ENCODE measurements around the gene IQCF6.
"Not testable (repeated sequence)": the region's sequence is repeated elsewhere in the genome, so short reads cannot be mapped to it uniquely, and the experiment has no call there.

The IQCF6 gene

DNA sequence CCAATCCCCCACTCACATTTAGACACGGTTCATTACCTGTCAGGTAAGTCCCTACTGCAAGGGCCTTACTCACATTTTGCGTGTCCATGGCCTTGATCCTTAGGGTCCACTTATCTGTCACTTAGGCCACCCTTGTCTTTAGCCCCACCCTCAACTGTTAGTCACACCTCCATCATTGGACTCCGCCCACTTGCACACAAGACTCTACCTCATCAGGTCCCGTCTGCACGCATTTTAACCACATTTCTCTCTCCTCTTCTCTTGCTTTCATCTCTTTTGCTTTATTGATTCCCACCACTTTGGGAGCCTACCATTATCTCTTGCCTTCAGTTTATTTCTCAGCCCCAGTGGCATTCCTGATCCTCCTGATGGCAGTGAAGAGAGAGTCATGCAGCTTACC, at the start of gene IQCF6:
TSS of gene IQCF6 (minus strand) at position 101 of the 400 bp plus-strand sequence. CDS start at position 88, 13 bp downstream.
- no peak for DNase-seq
- in situ Hi-C loops (cut with MboI; ENCODE audit: low pct_unique_long_range_greater_than_20kb, low sequenced_read_pairs): no loop called here

- in situ Hi-C loops (cut with MboI; ENCODE audit: low pct_unique_long_range_greater_than_20kb, low sequenced_read_pairs): no loop called here
Observed at GRCh38 chr3:51828297-51828696, 49.3 kb upstream of the IQCF6 start.

GRCh38 chr3:51819709-51820406, 40.8 kb upstream of the IQCF6 start:
- peak; percentile 41 for DNase-seq
- in situ Hi-C loops (cut with MboI; ENCODE audit: low pct_unique_long_range_greater_than_20kb, low sequenced_read_pairs): no loop called here

More at GRCh38 chr3:51828297-51828696, 49.3 kb upstream of the IQCF6 start:
- DNase-seq: no peak

DNA sequence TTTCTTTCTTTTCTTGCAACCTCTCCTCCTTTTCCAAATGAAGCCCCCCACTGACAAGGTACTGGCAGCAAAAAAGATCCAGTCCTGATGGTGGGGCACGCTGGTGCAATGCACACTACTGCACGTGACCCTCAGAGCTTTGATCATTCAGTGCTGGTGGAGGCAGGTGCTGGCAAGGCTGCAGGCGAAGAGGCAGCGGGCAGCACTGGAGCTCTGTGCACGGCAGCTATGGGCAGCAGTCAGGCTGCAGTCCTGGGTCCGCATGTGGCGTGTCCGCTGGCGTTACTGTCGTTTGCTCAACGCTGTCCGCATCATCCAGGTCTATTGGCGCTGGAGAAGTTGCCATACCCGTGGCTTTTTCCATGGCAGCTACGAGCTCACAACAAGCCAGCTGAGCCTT, 40.1 kb upstream of the IQCF6 start:
- in situ Hi-C loops (cut with MboI; ENCODE audit: low pct_unique_long_range_greater_than_20kb, low sequenced_read_pairs): no loop called here

GRCh38 chr3:51817375-51817774, 38.3 kb upstream of the IQCF6 start:
- no peak for DNase-seq
- in situ Hi-C loops (cut with MboI; ENCODE audit: low pct_unique_long_range_greater_than_20kb, low sequenced_read_pairs): no loop called here

More for the DNA sequence above, 40.1 kb upstream of the IQCF6 start:
- no peak for DNase-seq

DNA sequence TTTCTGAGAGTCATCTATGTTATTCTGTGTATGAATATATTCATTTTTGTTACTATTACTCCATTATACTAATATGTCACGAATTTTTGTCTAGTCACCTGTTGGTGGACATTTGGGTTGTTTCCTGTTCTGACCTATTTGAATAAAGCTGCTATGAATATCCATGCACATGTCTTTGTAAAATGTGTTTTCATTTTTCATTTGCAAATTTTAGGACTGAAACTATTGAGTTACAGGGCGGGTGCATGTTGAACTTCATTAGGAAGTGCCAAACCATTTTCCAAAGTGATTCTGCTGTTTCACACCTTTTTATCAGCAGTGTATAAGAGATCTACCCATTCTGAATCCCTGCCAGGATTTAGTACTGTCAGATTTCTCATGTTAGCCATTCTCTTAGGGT, 37.7 kb upstream of the IQCF6 start:
- in situ Hi-C loops (cut with MboI; ENCODE audit: low pct_unique_long_range_greater_than_20kb, low sequenced_read_pairs): no loop called here
- DNase-seq: no peak

DNA sequence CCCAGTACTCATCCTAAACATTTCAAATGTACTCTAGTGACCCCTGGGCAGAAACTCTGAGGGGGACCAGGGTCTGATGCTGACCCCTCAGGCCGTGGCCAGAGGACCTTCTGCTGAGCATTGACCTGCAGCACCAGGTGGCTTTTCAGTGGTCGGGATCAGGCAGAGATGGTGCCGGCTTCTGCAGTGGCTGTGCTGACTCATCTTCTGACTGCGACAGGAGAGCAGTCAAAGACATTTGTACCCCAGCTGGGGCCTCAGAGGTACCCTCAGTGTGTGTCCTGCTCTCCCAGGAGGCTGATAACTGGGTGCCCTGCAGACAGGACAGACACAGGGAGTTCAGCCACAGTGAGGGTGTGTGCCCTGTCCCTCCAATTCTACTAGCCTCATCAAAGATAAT, 36.6 kb upstream of the IQCF6 start:
- in situ Hi-C loops (cut with MboI; ENCODE audit: low pct_unique_long_range_greater_than_20kb, low sequenced_read_pairs): no loop called here
- DNase-seq: no peak

GRCh38 chr3:51814034-51814433, 35.0 kb upstream of the IQCF6 start:
- no peak for DNase-seq
- in situ Hi-C loops (cut with MboI; ENCODE audit: low pct_unique_long_range_greater_than_20kb, low sequenced_read_pairs): no loop called here

- DNase-seq: no peak
- in situ Hi-C loops (cut with MboI; ENCODE audit: low pct_unique_long_range_greater_than_20kb, low sequenced_read_pairs): no loop called here
Observed at GRCh38 chr3:51813539-51813938, 34.5 kb upstream of the IQCF6 start.

- DNase-seq: no peak
- in situ Hi-C loops (cut with MboI; ENCODE audit: low pct_unique_long_range_greater_than_20kb, low sequenced_read_pairs): no loop called here
Observed at GRCh38 chr3:51808934-51809333, 29.9 kb upstream of the IQCF6 start.

DNA sequence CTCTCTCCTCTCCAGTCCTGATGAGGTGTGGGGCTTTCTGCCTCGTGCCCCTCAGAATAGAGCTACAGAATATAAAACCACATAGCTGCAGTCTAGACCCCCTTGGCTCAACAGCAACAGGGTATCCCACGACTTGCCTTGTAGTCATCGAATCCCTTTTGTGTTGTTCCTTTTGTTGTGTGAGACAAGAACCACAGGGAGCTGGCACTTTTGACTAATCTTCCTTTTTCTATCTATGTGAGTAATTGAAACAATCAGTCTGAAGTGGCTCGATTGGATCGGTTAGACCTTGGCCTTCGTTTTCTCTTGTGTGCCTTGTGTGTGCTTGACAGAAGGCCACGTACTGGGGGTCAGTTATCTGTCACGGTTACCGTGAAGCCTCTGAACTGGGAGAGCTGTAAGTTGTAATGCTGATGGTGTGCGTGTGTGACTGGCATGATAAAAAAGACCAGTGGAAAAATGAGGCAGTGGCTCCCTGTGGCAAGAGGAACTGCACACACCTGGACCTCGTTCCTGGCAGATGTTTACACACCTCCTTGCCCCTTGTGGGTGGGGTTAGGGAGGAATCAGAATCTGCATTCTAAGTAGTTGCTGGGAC, 23.2 kb upstream of the IQCF6 start:
- DNase-seq: no peak
- in situ Hi-C loops (cut with MboI; ENCODE audit: low pct_unique_long_range_greater_than_20kb, low sequenced_read_pairs): no loop called here

DNA sequence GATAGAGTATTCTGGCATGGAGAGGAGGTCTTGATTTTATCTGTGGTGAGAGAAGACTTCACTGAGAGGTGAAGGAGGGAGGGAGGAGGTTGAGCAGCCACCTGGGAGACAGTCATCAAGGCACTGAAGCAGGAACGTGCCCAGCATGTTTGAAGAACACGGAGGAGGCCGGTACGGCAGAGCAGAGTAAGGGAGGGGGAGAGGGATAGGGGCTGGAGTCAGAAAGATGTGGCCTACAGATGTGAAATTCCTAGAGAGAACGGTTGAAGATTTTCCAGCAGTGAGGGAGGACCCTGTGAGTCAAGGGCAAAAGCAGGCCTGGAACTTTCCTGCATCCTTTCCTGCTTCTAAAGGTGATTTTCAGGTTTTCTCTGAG, 21.7 kb upstream of the IQCF6 start:
- in situ Hi-C loops (cut with MboI; ENCODE audit: low pct_unique_long_range_greater_than_20kb, low sequenced_read_pairs): no loop called here
- DNase-seq: no peak

DNA sequence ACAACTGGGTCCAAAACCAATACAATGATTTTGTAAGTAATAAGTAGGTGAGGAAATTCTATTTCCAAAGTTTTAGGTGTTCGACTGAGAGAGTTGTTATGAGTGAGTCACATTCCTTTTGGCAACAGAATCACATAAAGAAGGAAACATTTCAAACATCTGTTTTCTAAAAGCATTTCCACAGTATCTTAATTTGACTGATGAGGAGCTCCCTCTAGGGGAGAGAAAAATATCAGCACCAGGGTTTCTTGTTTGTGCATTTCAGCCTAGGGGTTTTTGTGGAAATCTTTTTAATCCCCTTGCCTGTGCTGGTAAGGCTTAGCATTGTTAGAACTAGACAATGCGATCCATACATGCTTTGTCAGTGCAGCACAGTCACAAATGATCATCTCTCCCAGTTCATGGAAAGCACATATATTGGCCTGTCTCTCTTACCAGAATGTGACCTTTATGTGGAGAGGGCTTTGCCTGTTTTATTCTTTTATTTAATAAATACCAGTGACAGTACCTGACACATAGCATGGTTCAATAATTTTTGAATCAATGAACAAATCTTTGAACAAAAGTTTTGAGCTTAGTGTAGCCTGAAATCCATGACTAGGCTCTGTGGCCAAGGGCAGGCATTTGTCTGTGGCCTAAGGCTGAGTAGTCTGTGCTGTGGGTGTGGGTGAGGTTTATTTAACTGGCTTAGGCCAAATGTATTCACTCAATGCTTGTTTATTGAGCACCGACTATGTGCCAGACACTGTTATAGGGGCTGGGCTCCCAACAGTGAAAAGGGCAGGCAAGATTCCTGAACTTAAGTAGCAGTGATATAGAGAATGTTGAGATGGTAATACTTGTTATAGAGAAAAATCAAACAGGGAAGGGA, 21.1 kb upstream of the IQCF6 start:
- in situ Hi-C loops (cut with MboI; ENCODE audit: low pct_unique_long_range_greater_than_20kb, low sequenced_read_pairs): no loop called here
- DNase-seq: peak; percentile 85

- in situ Hi-C loops (cut with MboI; ENCODE audit: low pct_unique_long_range_greater_than_20kb, low sequenced_read_pairs): no loop called here
- DNase-seq: no peak
Observed at GRCh38 chr3:51798411-51798963, 19.4 kb upstream of the IQCF6 start.

DNA sequence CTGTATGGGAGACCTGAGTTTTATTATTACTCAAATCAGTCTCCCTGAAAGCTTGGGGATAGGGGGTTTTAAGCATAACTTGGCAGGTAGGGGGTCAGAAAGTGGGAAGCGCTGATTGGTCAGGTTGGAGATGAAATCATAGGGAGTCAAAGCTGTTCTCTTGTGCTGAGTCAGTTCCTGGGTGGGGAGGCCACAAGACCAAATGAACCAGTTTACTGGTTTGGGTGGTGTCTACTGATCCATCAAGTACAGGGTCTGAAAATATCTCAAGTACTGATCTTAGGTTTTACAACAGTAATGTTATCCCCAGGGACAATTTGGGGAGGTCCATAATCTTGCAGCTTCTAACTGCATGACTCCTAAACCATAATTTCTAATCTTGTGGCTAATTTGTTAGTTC, 17.8 kb upstream of the IQCF6 start:
- in situ Hi-C loops (cut with MboI; ENCODE audit: low pct_unique_long_range_greater_than_20kb, low sequenced_read_pairs): no loop called here
- DNase-seq: no peak

GRCh38 chr3:51794206-51794605, 15.2 kb upstream of the IQCF6 start:
- in situ Hi-C loops (cut with MboI; ENCODE audit: low pct_unique_long_range_greater_than_20kb, low sequenced_read_pairs): no loop called here
- DNase-seq: no peak

DNA sequence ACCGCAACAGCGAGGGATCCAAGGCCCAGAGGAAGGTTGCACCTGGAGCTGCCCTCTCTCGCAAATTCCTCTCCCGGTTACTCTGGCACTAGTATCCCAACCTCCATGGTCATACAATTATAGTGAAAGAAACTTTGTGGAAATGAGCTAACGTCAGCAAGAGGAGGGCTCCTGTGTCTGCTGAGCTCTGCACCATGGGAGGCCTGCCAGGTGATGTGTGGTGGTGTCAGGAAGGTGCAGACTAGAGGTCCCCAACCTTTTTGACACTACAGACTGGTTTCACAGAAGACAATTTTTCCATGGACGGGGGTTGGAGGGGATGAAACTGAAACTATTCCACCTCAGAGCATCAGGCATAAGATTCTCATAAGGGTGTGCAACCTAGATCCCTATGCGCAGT, 13.2 kb upstream of the IQCF6 start:
- no peak for DNase-seq

GRCh38 chr3:51789437-51789836, 10.4 kb upstream of the IQCF6 start:
- in situ Hi-C loops (cut with MboI; ENCODE audit: low pct_unique_long_range_greater_than_20kb, low sequenced_read_pairs): no loop called here
- DNase-seq: no peak

More for the DNA sequence above, 13.2 kb upstream of the IQCF6 start:
- in situ Hi-C loops (cut with MboI; ENCODE audit: low pct_unique_long_range_greater_than_20kb, low sequenced_read_pairs): no loop called here

DNA sequence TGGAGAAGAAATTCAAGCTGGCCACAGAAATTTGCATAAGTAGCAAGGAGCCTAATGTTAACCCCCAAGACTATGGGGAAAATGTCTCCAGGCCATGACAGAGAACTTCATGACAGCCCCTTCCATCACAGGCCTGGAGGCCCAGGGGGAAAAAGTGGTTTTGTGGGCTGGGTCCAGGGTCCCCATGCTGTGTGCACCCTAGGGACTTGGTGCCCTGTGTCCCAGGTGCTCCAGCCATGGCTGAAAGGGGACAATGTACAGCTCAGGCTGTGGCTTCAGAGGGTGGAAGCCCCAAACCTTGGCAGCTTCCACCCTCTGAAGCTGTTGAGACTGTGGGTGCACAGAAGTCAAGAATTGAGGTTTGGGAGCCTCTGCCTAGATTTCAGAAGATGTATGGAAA, 8.5 kb upstream of the IQCF6 start:
- in situ Hi-C loops (cut with MboI; ENCODE audit: low pct_unique_long_range_greater_than_20kb, low sequenced_read_pairs); DNase-seq: not testable (repeated sequence)

- in situ Hi-C loops (cut with MboI; ENCODE audit: low pct_unique_long_range_greater_than_20kb, low sequenced_read_pairs): no loop called here
- no peak for DNase-seq
Observed at GRCh38 chr3:51786267-51786666, 7.2 kb upstream of the IQCF6 start.
